DMS 273 (cell line): Measurements from ENCODE around the gene MT1E.
"Not testable (repeated sequence)": the region's sequence is repeated elsewhere in the genome, so short reads cannot be mapped to it uniquely, and the experiment has no call there.

Experiments
- DNase-seq: peaks from one replicate; lab custom pipeline; 2025; ENCODE audit not compliant: unreplicated experiment; lab: John Stamatoyannopoulos, UW

Gene MT1E

GRCh38 chr16:56669005-56669839 lies 43.6 kb downstream of the MT1E start, which contains the start of gene MT1H:
Gene MT1H, plus strand, starts transcription at chr16:56669814. Its CDS starts 71 bp downstream, at chr16:56669885.
- no peak for DNase-seq

GRCh38 chr16:56669840-56670619 lies 44.4 kb downstream of the MT1E start:
- no peak for DNase-seq

- DNase-seq = no peak
These were observed 45.0 kb downstream of the MT1E start for GRCh38 chr16:56670620-56670934.

- DNase-seq = not testable (repeated sequence)
These were observed 46.1 kb downstream of the MT1E start for GRCh38 chr16:56671691-56672090.

GRCh38 chr16:56672171-56672570 lies 46.6 kb downstream of the MT1E start:
- DNase-seq = not testable (repeated sequence)

GRCh38 chr16:56672761-56673536 lies 47.4 kb downstream of the MT1E start:
- no peak for DNase-seq

GRCh38 chr16:56673921-56674320 lies 48.3 kb downstream of the MT1E start:
- peak; percentile 54 for DNase-seq

GRCh38 chr16:56674570-56674969 lies 49.0 kb downstream of the MT1E start:
- DNase-seq = not testable (repeated sequence)

GRCh38 chr16:56675685-56676210 lies 50.2 kb downstream of the MT1E start:
- DNase-seq = no peak
